ENCODE measurements around the gene LRCOL1. TPM values are rescaled to one million over a fixed set of nuclear protein-coding genes. Genes with fewer than 3 reads are reported as not detected.

LRCOL1 gene
- total and polyA plus RNA-seq, 12 donors, result 0.17 to 0.28 TPM; not detected in 10

- no peak for TF ChIP-seq CTCF (IDR thresholded peaks at IDR 0.05)
- Histone ChIP-seq H3K27ac (no peak overlapping the region), H3K4me3 (peak overlapping the region in 4 of 10 donors; percentile 2 to 47 (median 24)), H3K27me3 (peaks cover 0 to 18% (median 0%) of the 10 kb centered on the region in 7 donors), H3K36me3 (no peaks in the 10 kb centered on the region), H3K9me3 (peaks cover 0 to 3% (median 0%) of the 10 kb centered on the region in 11 donors), H3K4me1 (peaks cover 0 to 19% (median under 1%) of the 10 kb centered on the region in 9 donors)
- 73 to 86% methylated on average over 18 of the region's 18 CpGs for WGBS, 2 donors
- ATAC-seq (peak in 2 of 8 donors; percentile 7 to 29), DNase-seq (peak in 1 of 2 donors; percentile 23)
- intact Hi-C loops (cut with DNase I), result loop anchor here in 1 of 10 donors (10.0 kb wide), 1 partner anchor 109 kb away; no protein-coding TSS in a partner anchor
Observed at GRCh38 chr12:132593521-132593920, 16.9 kb downstream of the LRCOL1 start.

GRCh38 chr12:132593071-132593470, 17.3 kb downstream of the LRCOL1 start:
- Histone ChIP-seq H3K27ac (no peak overlapping the region), H3K4me3 (no peak overlapping the region), H3K27me3 (peaks cover 0 to 18% (median 0%) of the 10 kb centered on the region in 7 donors), H3K36me3 (no peaks in the 10 kb centered on the region), H3K4me1 (peaks cover 0 to 19% (median 0%) of the 10 kb centered on the region in 9 donors), H3K9me3 (peaks cover 0 to 3% (median 0%) of the 10 kb centered on the region in 11 donors)
- intact Hi-C loops (cut with DNase I), result loop anchor here in 1 of 10 donors (10.0 kb wide), 1 partner anchor 108 kb away; no protein-coding TSS in a partner anchor
- 79 to 81% methylated on average over 21 of the region's 21 CpGs for WGBS, 2 donors
- DNase-seq (no peak), ATAC-seq (no peak)
- TF ChIP-seq CTCF (IDR thresholded peaks at IDR 0.05), result no peak

GRCh38 chr12:132592282-132592970, 18.0 kb downstream of the LRCOL1 start:
- Histone ChIP-seq H3K36me3 (no peaks in the 10 kb centered on the region), H3K4me3 (no peak overlapping the region), H3K4me1 (peaks cover 0 to 16% (median 0%) of the 10 kb centered on the region in 9 donors), H3K9me3 (peaks cover 0 to 3% (median 0%) of the 10 kb centered on the region in 11 donors), H3K27me3 (peaks cover 0 to 18% (median 0%) of the 10 kb centered on the region in 7 donors), H3K27ac (no peak overlapping the region)
- ATAC-seq (no peak), DNase-seq (no peak)
- no peak for TF ChIP-seq CTCF (IDR thresholded peaks at IDR 0.05)
- WGBS, 2 donors, result 82 to 85% methylated on average over 38 of the region's 38 CpGs
- intact Hi-C loops (cut with DNase I), result loop anchor here in 1 of 10 donors (10.0 kb wide), 1 partner anchor 108 kb away; no protein-coding TSS in a partner anchor

- DNase-seq (no peak), ATAC-seq (no peak)
- Histone ChIP-seq H3K36me3 (no peaks in the 10 kb centered on the region), H3K4me1 (peaks cover 0 to 13% (median 0%) of the 10 kb centered on the region in 9 donors), H3K9me3 (peaks cover 0 to 3% (median 0%) of the 10 kb centered on the region in 11 donors), H3K27ac (no peak overlapping the region), H3K27me3 (peaks cover 0 to 7% (median 0%) of the 10 kb centered on the region in 7 donors), H3K4me3 (no peak overlapping the region)
- TF ChIP-seq CTCF (IDR thresholded peaks at IDR 0.05), result no peak
- WGBS, 2 donors, result 93 to 94% methylated on average over 45 of the region's 45 CpGs
- intact Hi-C loops (cut with DNase I), result loop anchor here in 1 of 10 donors (10.0 kb wide), 1 partner anchor 107 kb away; no protein-coding TSS in a partner anchor
Observed at GRCh38 chr12:132591107-132591935, 19.1 kb downstream of the LRCOL1 start.

All from heart right ventricle (tissue), 16 donors.